LNCaP clone FGC (cell line): ENCODE results near the gene DNAAF3.
"Not testable (repeated sequence)": the region's sequence is repeated elsewhere in the genome, so short reads cannot be mapped to it uniquely, and the experiment has no call there.

ENCODE experiments used
- DNase-seq: peaks from one replicate; pipeline ENCODE4 v3.0.0-alpha.2; 2011; ENCODE audit warnings: low read depth
- H3K4me3 ChIP-seq: 2 replicates; pipeline ENCODE4 v1.5.1; 2011; ENCODE audit warnings: mild to moderate bottlenecking, low read depth, low read length, control low read depth
- TF ChIP-seq, protein P1 (sequence below): IDR thresholded peaks from 2 replicates; pipeline ENCODE4 v1.5.1; 2012; ENCODE audit warnings: mild to moderate bottlenecking; ENCODE audit not compliant: control insufficient read depth, insufficient read depth; ENCODE audit errors: extremely low read depth

DNAAF3 gene

GRCh38 chr19:55175117-55175867 is 8.9 kb upstream of the DNAAF3 start:
- no peak for DNase-seq
- TF ChIP-seq, protein P1, sequence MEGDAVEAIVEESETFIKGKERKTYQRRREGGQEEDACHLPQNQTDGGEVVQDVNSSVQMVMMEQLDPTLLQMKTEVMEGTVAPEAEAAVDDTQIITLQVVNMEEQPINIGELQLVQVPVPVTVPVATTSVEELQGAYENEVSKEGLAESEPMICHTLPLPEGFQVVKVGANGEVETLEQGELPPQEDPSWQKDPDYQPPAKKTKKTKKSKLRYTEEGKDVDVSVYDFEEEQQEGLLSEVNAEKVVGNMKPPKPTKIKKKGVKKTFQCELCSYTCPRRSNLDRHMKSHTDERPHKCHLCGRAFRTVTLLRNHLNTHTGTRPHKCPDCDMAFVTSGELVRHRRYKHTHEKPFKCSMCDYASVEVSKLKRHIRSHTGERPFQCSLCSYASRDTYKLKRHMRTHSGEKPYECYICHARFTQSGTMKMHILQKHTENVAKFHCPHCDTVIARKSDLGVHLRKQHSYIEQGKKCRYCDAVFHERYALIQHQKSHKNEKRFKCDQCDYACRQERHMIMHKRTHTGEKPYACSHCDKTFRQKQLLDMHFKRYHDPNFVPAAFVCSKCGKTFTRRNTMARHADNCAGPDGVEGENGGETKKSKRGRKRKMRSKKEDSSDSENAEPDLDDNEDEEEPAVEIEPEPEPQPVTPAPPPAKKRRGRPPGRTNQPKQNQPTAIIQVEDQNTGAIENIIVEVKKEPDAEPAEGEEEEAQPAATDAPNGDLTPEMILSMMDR: no peak
- no peak overlapping the region for H3K4me3 ChIP-seq

DNA sequence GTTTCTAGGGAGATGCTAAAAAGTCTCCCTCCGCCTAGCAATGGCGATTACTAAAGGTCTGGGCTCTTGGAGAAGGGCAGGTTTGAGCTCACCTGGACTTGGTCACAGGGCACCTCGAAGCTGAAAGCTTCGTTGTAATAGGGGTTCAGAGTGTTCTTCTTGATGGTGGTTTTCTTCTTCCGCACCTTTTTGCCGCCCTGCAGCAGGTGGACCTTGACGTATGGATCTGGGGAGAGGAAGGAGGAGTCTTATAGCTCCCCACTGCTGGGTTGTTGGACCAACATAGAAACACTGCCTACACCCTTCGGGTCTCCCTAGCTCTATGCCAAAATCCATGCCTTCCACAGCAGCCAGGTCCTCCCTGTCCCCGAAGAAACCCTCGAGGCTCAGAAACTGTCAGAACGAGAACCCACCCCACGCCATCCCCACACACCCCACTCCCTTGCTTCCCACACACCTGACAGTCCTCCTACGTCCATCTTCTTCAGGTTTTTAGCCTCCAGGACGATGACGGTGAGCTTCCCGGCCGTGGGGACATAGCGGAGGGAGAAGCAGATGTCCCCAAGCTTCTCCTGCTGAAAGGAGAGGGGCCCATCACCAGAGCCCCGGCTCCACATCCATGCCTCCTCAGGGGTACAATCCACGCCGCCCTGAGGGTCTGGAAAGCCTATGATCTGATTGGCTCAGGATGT is 8.2 kb upstream of the DNAAF3 start:
- no peak overlapping the region for H3K4me3 ChIP-seq
- TF ChIP-seq, protein P1: no peak
- DNase-seq: no peak

DNA sequence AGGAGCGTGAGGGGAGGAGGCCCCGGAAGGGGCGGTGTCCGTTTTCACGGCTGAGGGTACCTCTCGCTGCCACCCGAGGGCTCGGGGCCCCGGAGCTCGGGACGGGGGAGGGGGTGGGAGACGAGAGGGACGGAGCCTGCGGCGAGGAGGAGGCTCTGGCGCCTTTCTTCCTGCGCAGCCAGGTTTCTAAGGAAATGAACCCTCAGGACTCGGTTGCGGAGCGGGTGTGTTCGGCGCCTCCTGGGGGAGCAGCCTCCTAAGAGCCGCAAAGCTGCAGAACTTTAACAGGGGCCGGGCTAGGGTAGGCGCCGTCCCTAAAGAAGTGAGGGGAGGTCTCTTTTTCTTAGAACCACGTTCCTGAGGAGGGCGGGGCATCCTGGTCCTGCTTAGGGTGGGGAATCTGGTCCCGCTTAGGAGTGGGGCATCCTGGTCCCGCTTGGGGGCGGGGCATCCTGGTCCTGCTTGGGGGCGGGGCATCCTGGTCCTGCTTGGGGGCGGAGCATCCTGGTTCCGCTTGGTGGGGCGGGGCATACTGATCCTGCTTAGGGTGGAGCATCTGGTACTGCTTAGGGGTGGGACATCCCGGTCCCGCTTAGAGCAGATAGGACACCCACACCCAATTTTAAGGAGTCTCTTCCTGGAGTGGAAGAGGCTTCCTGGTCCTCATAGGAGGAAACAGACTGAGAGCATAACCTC is 7.4 kb upstream of the DNAAF3 start:
- no peak for DNase-seq
- TF ChIP-seq, protein P1: no peak
- no peak overlapping the region for H3K4me3 ChIP-seq

DNA sequence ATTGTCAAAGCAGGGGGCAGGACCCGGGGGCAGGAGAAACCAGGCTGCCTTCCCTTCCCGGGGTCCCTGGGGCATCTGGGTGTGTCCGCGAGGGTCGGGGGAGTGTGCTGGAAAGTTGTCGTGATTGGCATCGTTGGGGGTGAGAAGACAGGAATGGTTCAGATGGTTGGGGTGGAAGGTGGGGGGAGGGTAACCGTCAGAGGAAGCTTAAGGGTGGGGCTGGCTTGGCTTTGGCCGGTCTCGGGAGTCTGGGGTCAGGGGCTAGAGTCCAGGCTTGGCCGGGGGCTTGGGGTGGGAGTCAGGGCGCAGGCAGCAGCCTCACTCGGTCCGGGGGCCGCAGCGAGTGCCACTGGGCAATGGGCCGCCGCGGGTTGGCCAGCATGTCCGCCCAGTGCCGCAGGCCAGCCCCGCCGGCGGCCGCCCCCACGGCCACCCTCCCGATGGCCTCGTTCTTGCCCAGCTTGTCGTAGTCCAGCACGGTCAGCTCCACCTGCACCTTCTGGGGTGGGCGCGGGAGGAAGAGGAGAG is 6.8 kb upstream of the DNAAF3 start:
- TF ChIP-seq, protein P1: no peak
- no peak overlapping the region for H3K4me3 ChIP-seq
- DNase-seq: no peak

- TF ChIP-seq, protein P1: no peak
- no peak for DNase-seq
- H3K4me3 ChIP-seq: no peak overlapping the region
Observed at GRCh38 chr19:55172741-55173140, 6.3 kb upstream of the DNAAF3 start.

GRCh38 chr19:55172318-55172717 is 5.9 kb upstream of the DNAAF3 start:
- not testable (repeated sequence) for DNase-seq, H3K4me3 ChIP-seq

GRCh38 chr19:55171440-55171839 is 5.0 kb upstream of the DNAAF3 start:
- no peak overlapping the region for H3K4me3 ChIP-seq
- TF ChIP-seq, protein P1: no peak
- no peak for DNase-seq
